Lung (tissue), 12 donors: Measurements from ENCODE around the gene TRIP6. TPM values are rescaled to one million over a fixed set of nuclear protein-coding genes. Genes with fewer than 3 reads are reported as not detected.

Source experiments
- ATAC-seq: fragments of 200-7000 bp; cut with Tn5 transposase; one replicate; pipeline ENCODE4 v1.9.1; 2020; ENCODE audit warnings: moderate number of reproducible peaks; ENCODE audit not compliant: insufficient read depth, low FRiP score
- DNase-seq, 3 donors: peaks; one replicate each; pipeline ENCODE4 v3.0.0-alpha.2; 2013 to 2017
- H3K27ac ChIP-seq, 2 donors: one replicate each; pipeline ENCODE4 v1.5.1; 2013; ENCODE audit warnings: mild to moderate bottlenecking in 2 of 2, moderate library complexity in 2 of 2, control low read depth in 1 of 2, inconsistent platforms in 1 of 2, low read depth in 1 of 2, low read length in 1 of 2
- H3K27me3 ChIP-seq, 3 donors: one replicate each; pipeline ENCODE4 v1.5.1; 2013; ENCODE audit warnings: low read length in 2 of 3; ENCODE audit not compliant: control insufficient read depth in 3 of 3, insufficient read depth in 3 of 3
- H3K36me3 ChIP-seq, 4 donors: one replicate each; pipeline ENCODE4 v1.5.1; 2013; ENCODE audit warnings: low read length in 4 of 4, mild to moderate bottlenecking in 1 of 4, moderate library complexity in 1 of 4; ENCODE audit not compliant: control insufficient read depth in 4 of 4, insufficient read depth in 4 of 4
- H3K4me1 ChIP-seq, 5 donors: one replicate each; pipeline ENCODE4 v1.5.1; 2013; ENCODE audit warnings: low read length in 5 of 5, mild to moderate bottlenecking in 2 of 5, moderate library complexity in 1 of 5; ENCODE audit not compliant: control insufficient read depth in 5 of 5, insufficient read depth in 5 of 5
- H3K4me3 ChIP-seq: one replicate; pipeline ENCODE4 v1.5.1; 2013; ENCODE audit warnings: mild to moderate bottlenecking, control low read depth, moderate library complexity
- H3K9ac ChIP-seq, 2 donors: one replicate each; pipeline ENCODE4 v1.5.1; 2013; ENCODE audit warnings: low read length in 2 of 2, control low read depth in 1 of 2; ENCODE audit not compliant: insufficient read depth in 1 of 2
- H3K9me3 ChIP-seq, 4 donors: one replicate each; pipeline ENCODE4 v1.5.1; 2013; ENCODE audit warnings: low read length in 3 of 4, mild to moderate bottlenecking in 1 of 4, moderate library complexity in 1 of 4; ENCODE audit not compliant: control insufficient read depth in 4 of 4, insufficient read depth in 3 of 4
- CTCF ChIP-seq: IDR thresholded peaks from 2 replicates; pipeline ENCODE4 v1.5.1; 2012; ENCODE audit warnings: mild to moderate bottlenecking; ENCODE audit errors: control extremely low read depth, extremely low read depth
- WGBS, 2 donors: extraction: QIAGEN DNeasy Blood & Tissue Kit; methylation state at CpG; one replicate each; pipeline ENCODE4 v1.1.7; 2013; 5-methylcytosine and 5-hydroxymethylcytosine counted together
- polyA plus RNA-seq, 2 donors: library from polyadenylated mRNA; stranded (reverse); fragments of 200-250 nt; gene quantifications; one replicate each; pipeline ENCODE4 v1.2.1, GENCODE V29; 2013
- total RNA-seq, 2 donors: library from RNA; depleted of rRNA in 1 of 2; stranded (reverse); fragments of >200 nt in 1 of 2; gene quantifications; one replicate each; pipeline ENCODE4 v1.2.1, GENCODE V29; 2014 to 2021
- donor health status: control.
- donor health status: control.
- donor health status: Bipolar disorder and iron deficiency.
- donor health status: healthy.
- donor health status: DM: yes; HTN: yes; CAD: no.

TRIP6 gene
- total and polyA plus RNA-seq, 4 donors, result 41.4 to 81.8 (median 52.3) TPM

- Histone ChIP-seq H3K4me3 (no peak overlapping the region), H3K9ac (peak overlapping the region in 1 of 2 donors; percentile 65), H3K9me3 (no peaks in the 10 kb centered on the region), H3K4me1 (peaks cover 0 to 15% (median 2%) of the 10 kb centered on the region in 5 donors), H3K36me3 (no peaks in the 10 kb centered on the region), H3K27me3 (no peaks in the 10 kb centered on the region), H3K27ac (peak overlapping the region; percentile 55 to 88)
- peak; percentile 69 to 82 (median 81) for DNase-seq
- 26 to 31% methylated on average over 17 of the region's 17 CpGs for WGBS, 2 donors
- ATAC-seq, result peak; percentile 30
- no peak for TF ChIP-seq CTCF
These were observed 31.0 kb upstream of the TRIP6 start for GRCh38 chr7:100835903-100836811.

GRCh38 chr7:100836812-100837098 is 30.4 kb upstream of the TRIP6 start:
- Histone ChIP-seq H3K27ac (peak overlapping the region; percentile 88 to 96), H3K4me3 (no peak overlapping the region), H3K36me3 (no peaks in the 10 kb centered on the region), H3K27me3 (no peaks in the 10 kb centered on the region), H3K9ac (peak overlapping the region in 1 of 2 donors; percentile 78), H3K9me3 (no peaks in the 10 kb centered on the region), H3K4me1 (peaks cover 0 to 15% (median 2%) of the 10 kb centered on the region in 5 donors)
- ATAC-seq, result no peak
- no peak for DNase-seq
- 39 to 51% methylated on average over 6 of the region's 6 CpGs for WGBS, 2 donors
- TF ChIP-seq CTCF, result no peak

DNA sequence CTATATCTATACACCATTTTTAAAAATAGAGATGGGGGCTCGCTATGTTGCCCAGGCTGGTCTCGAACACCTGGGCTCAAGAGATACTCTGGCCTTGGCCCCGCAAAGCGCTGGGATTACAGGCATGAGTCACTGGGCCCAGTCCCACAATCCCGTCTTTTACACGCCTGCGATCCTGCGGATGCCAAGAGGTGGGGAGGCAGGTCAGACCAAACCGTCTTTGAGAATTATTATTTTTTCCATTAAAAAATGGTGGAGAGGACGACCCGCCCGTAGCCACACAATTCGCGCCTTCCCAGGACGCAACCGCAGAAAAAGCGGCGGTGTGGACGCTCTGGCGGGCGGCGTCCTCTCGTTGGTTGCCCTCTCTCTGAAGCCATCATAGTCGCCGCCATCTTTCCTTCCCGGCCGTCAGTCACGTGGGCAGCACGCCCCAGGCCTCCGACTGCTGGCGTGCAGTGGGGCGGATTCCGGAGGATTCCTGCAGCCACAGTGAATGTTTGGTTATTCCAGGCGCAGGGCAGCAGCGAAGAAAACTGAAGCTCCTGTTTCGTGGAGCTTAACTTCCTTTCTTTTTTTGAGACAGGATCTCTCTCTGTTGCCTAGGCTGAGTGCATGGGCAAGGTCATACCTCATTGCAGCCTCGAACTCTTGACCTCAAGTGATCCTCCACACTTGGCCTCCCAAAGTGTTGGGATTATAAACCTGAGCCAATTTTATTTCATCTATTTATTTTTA is 29.9 kb upstream of the TRIP6 start:
- DNase-seq, result peak; percentile 94 to 97 (median 95)
- H3K9ac ChIP-seq, result peak overlapping the region in 1 of 2 donors; percentile 78
- 4 to 5% methylated on average over 37 of the region's 37 CpGs for WGBS, 2 donors
- TF ChIP-seq CTCF, result no peak
- H3K4me1 ChIP-seq, result peaks cover 0 to 15% (median 2%) of the 10 kb centered on the region in 5 donors
- peak; percentile 93 for ATAC-seq
- no peaks in the 10 kb centered on the region for H3K27me3 ChIP-seq
- H3K9me3 ChIP-seq, result no peaks in the 10 kb centered on the region
- H3K4me3 ChIP-seq, result peak overlapping the region; percentile 16
- no peaks in the 10 kb centered on the region for H3K36me3 ChIP-seq
- peak overlapping the region; percentile 87 to 96 for H3K27ac ChIP-seq
